Measurements from ENCODE around the gene PPP2R1B. TPM values are rescaled to one million over a fixed set of nuclear protein-coding genes. Genes with fewer than 3 reads are reported as not detected.

Gene PPP2R1B
- total RNA-seq, 1 donor from 2014 or later = 6.5 TPM

DNA sequence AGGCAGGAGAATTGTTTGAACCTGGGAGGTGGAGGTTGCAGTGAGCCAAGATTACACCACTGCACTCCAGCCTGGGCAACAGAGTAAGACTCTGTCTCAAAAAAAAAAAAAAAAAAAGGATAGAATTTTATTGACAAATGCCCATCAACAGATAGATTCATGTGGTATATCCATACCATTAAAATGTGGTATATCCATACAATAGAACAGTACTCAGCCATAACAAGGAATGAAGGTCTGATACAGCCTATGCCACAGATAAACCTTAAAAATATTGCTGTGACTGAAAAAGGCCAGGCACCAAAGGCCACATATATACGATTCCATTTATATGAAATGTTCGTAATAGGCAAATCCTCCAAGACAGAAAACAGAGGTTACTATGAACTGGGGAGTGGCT, 45.3 kb upstream of the PPP2R1B start:
- peaks cover 37% of the 10 kb centered on the region for H3K4me1 ChIP-seq
- no peak overlapping the region for H3K4me3 ChIP-seq
- H3K36me3 ChIP-seq = peaks cover 14% of the 10 kb centered on the region
- no peaks in the 10 kb centered on the region for H3K9me3 ChIP-seq (replicated peaks)
- no peak for TF ChIP-seq CTCF (IDR thresholded peaks at IDR 0.05; ENCODE audit: borderline replicate concordance)
- H3K27me3 ChIP-seq (ENCODE audit: low read depth) = no peaks in the 10 kb centered on the region
- H3K27ac ChIP-seq (replicated peaks) = no peak overlapping the region
- DNase-seq = no peak
- intact Hi-C loops (cut with micrococcal nuclease) = no loop called here

GRCh38 chr11:111808834-111809233, 42.6 kb upstream of the PPP2R1B start:
- intact Hi-C loops (cut with micrococcal nuclease) = no loop called here
- Histone ChIP-seq H3K27ac (replicated peaks) (peak overlapping the region; percentile 80), H3K4me1 (peaks cover 24% of the 10 kb centered on the region), H3K27me3 (ENCODE audit: low read depth) (no peaks in the 10 kb centered on the region), H3K4me3 (no peak overlapping the region), H3K9me3 (replicated peaks) (no peaks in the 10 kb centered on the region), H3K36me3 (peaks cover 28% of the 10 kb centered on the region)
- DNase-seq = no peak
- TF ChIP-seq CTCF (IDR thresholded peaks at IDR 0.05; ENCODE audit: borderline replicate concordance) = no peak

DNA sequence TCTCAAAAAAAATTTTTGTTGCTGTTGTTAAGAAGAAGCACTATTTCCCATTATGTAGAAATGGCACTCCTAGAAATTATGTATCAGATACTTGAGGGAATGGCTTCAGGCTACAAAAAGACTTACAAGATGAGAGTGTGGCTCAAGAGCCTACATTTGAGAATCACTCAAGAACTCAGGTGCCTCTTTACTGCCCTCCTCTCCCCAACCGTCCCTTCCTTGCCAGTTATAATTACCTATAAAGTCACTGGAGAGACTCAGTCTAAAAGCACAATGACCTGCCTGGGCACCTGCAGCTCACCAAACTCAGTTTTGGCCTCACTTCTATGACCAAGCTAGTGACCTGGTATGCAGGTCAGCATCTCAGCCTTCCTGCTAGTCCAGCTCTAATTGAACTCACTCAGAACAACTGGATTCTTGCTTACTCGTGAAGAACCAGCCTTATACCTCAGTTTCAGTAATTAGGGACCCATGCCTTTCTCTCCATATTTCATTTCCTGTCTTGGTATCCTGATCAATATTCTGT, 41.9 kb upstream of the PPP2R1B start:
- no peak overlapping the region for H3K4me3 ChIP-seq
- DNase-seq = no peak
- H3K27me3 ChIP-seq (ENCODE audit: low read depth) = no peaks in the 10 kb centered on the region
- H3K27ac ChIP-seq (replicated peaks) = peak overlapping the region; percentile 80
- TF ChIP-seq CTCF (IDR thresholded peaks at IDR 0.05; ENCODE audit: borderline replicate concordance) = no peak
- intact Hi-C loops (cut with micrococcal nuclease) = no loop called here
- H3K4me1 ChIP-seq = peaks cover 22% of the 10 kb centered on the region
- H3K9me3 ChIP-seq (replicated peaks) = no peaks in the 10 kb centered on the region
- peaks cover 29% of the 10 kb centered on the region for H3K36me3 ChIP-seq

DNA sequence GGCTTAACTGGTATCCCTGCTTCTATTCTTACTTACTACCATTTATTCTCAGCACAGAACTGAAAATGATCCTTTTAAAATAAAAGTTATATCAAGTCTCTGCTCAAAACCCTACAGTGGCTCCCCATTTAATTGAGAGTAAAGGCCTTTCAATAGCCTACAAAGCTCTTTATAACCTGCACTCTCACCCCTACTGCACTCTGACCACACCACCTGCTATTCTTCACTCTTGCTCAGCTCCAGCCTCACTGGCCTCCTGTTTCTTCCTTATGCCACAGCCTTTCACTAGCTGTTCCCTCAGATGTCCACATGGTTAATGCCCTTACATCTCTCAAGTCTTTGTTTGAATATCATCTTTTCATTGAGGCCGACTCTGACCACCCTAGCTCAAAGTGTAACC, 40.9 kb upstream of the PPP2R1B start:
- intact Hi-C loops (cut with micrococcal nuclease) = no loop called here
- no peak for DNase-seq
- no peak overlapping the region for H3K4me3 ChIP-seq
- H3K9me3 ChIP-seq (replicated peaks) = no peaks in the 10 kb centered on the region
- no peak overlapping the region for H3K27ac ChIP-seq (replicated peaks)
- TF ChIP-seq CTCF (IDR thresholded peaks at IDR 0.05; ENCODE audit: borderline replicate concordance) = no peak
- H3K27me3 ChIP-seq (ENCODE audit: low read depth) = no peaks in the 10 kb centered on the region
- H3K4me1 ChIP-seq = peaks cover 22% of the 10 kb centered on the region
- peaks cover 33% of the 10 kb centered on the region for H3K36me3 ChIP-seq

DNA sequence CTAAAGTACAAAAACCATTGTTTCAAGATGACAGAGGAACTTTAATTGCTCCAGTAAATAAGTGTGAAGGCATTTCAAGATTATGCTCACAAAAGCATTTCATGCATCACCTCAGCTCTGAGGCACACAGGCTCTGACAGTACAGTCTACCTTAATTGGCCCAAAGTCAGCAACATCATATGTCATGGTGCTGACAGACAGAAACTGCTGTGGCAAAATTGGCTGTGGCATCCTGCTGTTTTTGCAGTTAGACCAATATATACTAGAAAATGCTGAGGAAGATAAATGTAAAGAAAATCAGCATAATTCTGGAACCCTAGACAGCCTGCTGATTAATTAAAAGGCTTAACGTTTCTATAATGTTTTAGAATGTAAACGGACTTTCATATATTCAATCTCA, 34.9 kb upstream of the PPP2R1B start:
- Histone ChIP-seq H3K36me3 (peaks cover 38% of the 10 kb centered on the region), H3K27me3 (ENCODE audit: low read depth) (no peaks in the 10 kb centered on the region), H3K4me1 (peaks cover 25% of the 10 kb centered on the region), H3K4me3 (no peak overlapping the region), H3K9me3 (replicated peaks) (peaks cover 10% of the 10 kb centered on the region), H3K27ac (replicated peaks) (peak overlapping the region; percentile 15)
- TF ChIP-seq CTCF (IDR thresholded peaks at IDR 0.05; ENCODE audit: borderline replicate concordance) = no peak
- DNase-seq = no peak
- intact Hi-C loops (cut with micrococcal nuclease) = no loop called here
